ENCODE results near the gene MEIS1. TPM values are rescaled to one million over a fixed set of nuclear protein-coding genes. Genes with fewer than 3 reads are reported as not detected.

The MEIS1 gene
- total RNA-seq, 3 donors from 2014 or later (not counting 1 experiment from before 2014, with no cell fraction given), result 2.0 to 5.4 (median 3.6) TPM

- H3K4me1 ChIP-seq (ENCODE audit: control insufficient read depth, insufficient read depth, low read length), result no peaks in the 10 kb centered on the region
- peak overlapping the region; percentile 82 for H3K4me3 Mint-ChIP-seq
- H3K27me3 Mint-ChIP-seq (ENCODE audit: low read depth in 2 of 2), result peaks cover 3 to 7% of the 10 kb centered on the region in 2 donors
- intact Hi-C loops (cut with micrococcal nuclease), result no loop called here
- H3K9me3 ChIP-seq (ENCODE audit: control insufficient read depth, insufficient read depth, low read length), result no peaks in the 10 kb centered on the region
- DNase-seq, result no peak
- peaks cover 13 to 17% of the 10 kb centered on the region in 2 donors for H3K4me1 Mint-ChIP-seq
- no peaks in the 10 kb centered on the region for H3K9me3 Mint-ChIP-seq
- peak in 2 of 3 donors; percentile 52 to 59 for ATAC-seq
- H3K4me3 ChIP-seq (ENCODE audit: low read length), result peak overlapping the region; percentile 11
- peak overlapping the region; percentile 37 to 39 for H3K27ac Mint-ChIP-seq
- no peak overlapping the region for H3K27ac ChIP-seq (ENCODE audit: low read length)
- H3K27me3 ChIP-seq (ENCODE audit: control insufficient read depth, insufficient read depth, low read length), result no peaks in the 10 kb centered on the region
- no peaks in the 10 kb centered on the region for H3K36me3 ChIP-seq (ENCODE audit: control insufficient read depth, insufficient read depth, low read length)
- TF ChIP-seq, protein P1, sequence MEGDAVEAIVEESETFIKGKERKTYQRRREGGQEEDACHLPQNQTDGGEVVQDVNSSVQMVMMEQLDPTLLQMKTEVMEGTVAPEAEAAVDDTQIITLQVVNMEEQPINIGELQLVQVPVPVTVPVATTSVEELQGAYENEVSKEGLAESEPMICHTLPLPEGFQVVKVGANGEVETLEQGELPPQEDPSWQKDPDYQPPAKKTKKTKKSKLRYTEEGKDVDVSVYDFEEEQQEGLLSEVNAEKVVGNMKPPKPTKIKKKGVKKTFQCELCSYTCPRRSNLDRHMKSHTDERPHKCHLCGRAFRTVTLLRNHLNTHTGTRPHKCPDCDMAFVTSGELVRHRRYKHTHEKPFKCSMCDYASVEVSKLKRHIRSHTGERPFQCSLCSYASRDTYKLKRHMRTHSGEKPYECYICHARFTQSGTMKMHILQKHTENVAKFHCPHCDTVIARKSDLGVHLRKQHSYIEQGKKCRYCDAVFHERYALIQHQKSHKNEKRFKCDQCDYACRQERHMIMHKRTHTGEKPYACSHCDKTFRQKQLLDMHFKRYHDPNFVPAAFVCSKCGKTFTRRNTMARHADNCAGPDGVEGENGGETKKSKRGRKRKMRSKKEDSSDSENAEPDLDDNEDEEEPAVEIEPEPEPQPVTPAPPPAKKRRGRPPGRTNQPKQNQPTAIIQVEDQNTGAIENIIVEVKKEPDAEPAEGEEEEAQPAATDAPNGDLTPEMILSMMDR (IDR thresholded peaks at IDR 0.05), result no peak
- 22% methylated on average over 9 of the region's 14 CpGs for WGBS (ENCODE audit: insufficient coverage)
- no peaks in the 10 kb centered on the region for H3K36me3 Mint-ChIP-seq
Observed at GRCh38 chr2:66555501-66556324, 120.8 kb downstream of the MEIS1 start.

DNA sequence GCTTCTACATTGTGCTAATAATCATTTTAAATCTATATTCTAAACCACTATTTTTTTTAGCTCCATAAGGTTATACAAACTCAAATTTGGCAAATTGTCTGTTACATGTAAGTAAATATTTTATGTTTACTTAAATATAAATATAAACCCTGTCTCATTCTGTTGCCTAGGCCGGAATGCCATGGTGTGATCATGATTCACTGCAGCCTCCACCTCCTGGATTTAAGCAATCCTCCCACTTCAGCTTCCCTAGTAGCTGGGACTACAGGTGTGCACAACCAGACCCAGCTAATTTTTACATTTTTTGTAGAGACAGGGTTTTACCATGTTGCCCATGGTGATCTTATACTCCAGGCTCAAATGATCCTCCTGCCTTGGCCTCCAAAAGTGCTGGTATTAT lies 124.7 kb downstream of the MEIS1 start:
- peaks cover 13 to 17% of the 10 kb centered on the region in 2 donors for H3K4me1 Mint-ChIP-seq
- no peak overlapping the region for H3K27ac ChIP-seq (ENCODE audit: low read length)
- intact Hi-C loops (cut with micrococcal nuclease), result no loop called here
- WGBS (ENCODE audit: insufficient coverage), result 93% methylated on average over 1 of the region's 1 CpG
- DNase-seq (no peak), ATAC-seq (no peak)
- no peaks in the 10 kb centered on the region for H3K36me3 ChIP-seq (ENCODE audit: control insufficient read depth, insufficient read depth, low read length)
- H3K4me3 Mint-ChIP-seq, result no peak overlapping the region
- H3K4me3 ChIP-seq (ENCODE audit: low read length), result no peak overlapping the region
- no peaks in the 10 kb centered on the region for H3K9me3 Mint-ChIP-seq
- H3K27me3 Mint-ChIP-seq (ENCODE audit: low read depth in 2 of 2), result peaks cover 7 to 14% of the 10 kb centered on the region in 2 donors
- no peaks in the 10 kb centered on the region for H3K9me3 ChIP-seq (ENCODE audit: control insufficient read depth, insufficient read depth, low read length)
- H3K36me3 Mint-ChIP-seq, result no peaks in the 10 kb centered on the region
- H3K27me3 ChIP-seq (ENCODE audit: control insufficient read depth, insufficient read depth, low read length), result no peaks in the 10 kb centered on the region
- TF ChIP-seq, protein P1 (IDR thresholded peaks at IDR 0.05), result no peak
- no peaks in the 10 kb centered on the region for H3K4me1 ChIP-seq (ENCODE audit: control insufficient read depth, insufficient read depth, low read length)
- no peak overlapping the region for H3K27ac Mint-ChIP-seq

DNA sequence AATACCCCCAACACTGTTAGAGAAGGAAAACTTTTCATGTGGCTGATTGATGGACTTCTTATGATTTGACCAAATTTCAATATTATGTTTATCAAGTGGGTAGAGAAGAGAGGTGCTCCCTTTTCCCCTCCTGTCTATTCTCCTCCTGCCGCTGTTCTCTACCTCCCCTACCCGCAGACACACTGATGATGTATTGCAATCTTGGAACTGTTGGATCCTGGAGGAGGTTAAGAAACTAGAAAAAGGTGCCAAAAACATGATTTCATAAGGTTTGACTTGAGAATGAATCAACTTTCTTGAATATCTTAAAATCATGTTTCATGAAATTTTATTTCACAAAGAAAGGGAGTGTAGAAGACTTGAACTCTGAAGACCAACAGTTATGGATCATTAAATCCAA lies 125.8 kb downstream of the MEIS1 start:
- Mint-ChIP-seq H3K4me1 (peaks cover 9% of the 10 kb centered on the region in 2 donors), H3K9me3 (no peaks in the 10 kb centered on the region), H3K27ac (no peak overlapping the region), H3K4me3 (no peak overlapping the region), H3K36me3 (no peaks in the 10 kb centered on the region), H3K27me3 (ENCODE audit: low read depth in 2 of 2) (peaks cover 7 to 9% of the 10 kb centered on the region in 2 donors)
- Histone ChIP-seq H3K9me3 (ENCODE audit: control insufficient read depth, insufficient read depth, low read length) (no peaks in the 10 kb centered on the region), H3K4me3 (ENCODE audit: low read length) (no peak overlapping the region), H3K27ac (ENCODE audit: low read length) (no peak overlapping the region), H3K4me1 (ENCODE audit: control insufficient read depth, insufficient read depth, low read length) (no peaks in the 10 kb centered on the region), H3K27me3 (ENCODE audit: control insufficient read depth, insufficient read depth, low read length) (no peaks in the 10 kb centered on the region), H3K36me3 (ENCODE audit: control insufficient read depth, insufficient read depth, low read length) (no peaks in the 10 kb centered on the region)
- ATAC-seq (no peak), DNase-seq (no peak)
- TF ChIP-seq, protein P1 (IDR thresholded peaks at IDR 0.05), result no peak
- intact Hi-C loops (cut with micrococcal nuclease), result no loop called here
- no CpG with 5 or more reads among the region's 2 CpGs for WGBS (ENCODE audit: insufficient coverage)

All from natural killer cell (primary cell).